HG03103 (cell line): ENCODE results near the gene MICOS13.

Experiments used
- ATAC-seq: cut with Tn5 transposase; IDR thresholded peaks from one replicate; pipeline ENCODE4 v1.9.1; 2021; ENCODE audit warnings: low read depth; ENCODE audit not compliant: unreplicated experiment

Gene MICOS13

DNA sequence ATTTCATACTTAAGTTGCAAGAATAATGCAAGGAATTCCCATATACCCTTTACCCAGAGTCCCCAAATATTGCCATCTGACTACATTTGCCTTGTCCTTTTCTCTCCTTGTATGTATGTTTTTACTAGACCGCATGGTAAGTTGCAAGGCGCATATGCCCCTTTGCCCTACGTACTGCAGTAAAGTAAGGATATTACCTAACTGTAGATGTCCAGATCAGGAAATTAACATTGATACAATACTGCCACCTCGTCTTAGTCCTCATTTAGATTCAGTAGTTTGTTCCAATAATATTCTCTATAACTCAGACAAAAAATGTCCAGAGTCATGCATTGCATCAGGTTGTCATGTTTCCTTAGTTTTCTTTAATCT, 48.1 kb downstream of the MICOS13 start:
- no peak for ATAC-seq

DNA sequence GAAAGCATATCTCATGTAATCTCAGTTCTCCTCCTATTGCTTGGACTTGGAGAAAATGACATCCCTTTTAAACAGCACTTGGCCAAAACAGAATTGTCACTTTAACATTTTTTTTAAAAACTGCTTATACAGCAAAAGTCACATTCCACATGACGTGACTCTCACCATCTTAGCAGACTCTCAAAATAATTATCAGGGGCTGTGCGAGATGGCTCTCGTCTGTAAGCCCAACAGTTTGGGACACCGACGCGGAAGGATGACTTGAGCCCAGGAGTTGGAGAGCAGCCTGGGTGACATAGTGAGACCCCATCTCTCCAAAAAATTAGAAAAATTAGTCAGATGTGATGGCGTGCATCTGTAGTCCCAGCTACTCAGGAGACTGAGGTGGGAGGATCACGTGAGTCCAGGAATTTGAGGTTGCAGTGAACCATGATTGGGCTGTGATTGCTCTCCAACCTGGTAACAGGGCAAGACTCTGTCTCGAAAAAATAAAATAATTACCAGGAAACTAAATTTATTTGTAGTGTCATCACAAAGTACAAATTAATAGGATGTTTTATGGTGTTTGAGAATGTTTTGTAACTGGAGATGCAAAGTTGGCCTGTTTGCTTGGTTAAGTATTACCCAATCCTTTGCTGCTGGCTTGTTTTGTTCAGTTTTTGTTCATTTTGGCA, 48.6 kb downstream of the MICOS13 start:
- ATAC-seq: no peak

DNA sequence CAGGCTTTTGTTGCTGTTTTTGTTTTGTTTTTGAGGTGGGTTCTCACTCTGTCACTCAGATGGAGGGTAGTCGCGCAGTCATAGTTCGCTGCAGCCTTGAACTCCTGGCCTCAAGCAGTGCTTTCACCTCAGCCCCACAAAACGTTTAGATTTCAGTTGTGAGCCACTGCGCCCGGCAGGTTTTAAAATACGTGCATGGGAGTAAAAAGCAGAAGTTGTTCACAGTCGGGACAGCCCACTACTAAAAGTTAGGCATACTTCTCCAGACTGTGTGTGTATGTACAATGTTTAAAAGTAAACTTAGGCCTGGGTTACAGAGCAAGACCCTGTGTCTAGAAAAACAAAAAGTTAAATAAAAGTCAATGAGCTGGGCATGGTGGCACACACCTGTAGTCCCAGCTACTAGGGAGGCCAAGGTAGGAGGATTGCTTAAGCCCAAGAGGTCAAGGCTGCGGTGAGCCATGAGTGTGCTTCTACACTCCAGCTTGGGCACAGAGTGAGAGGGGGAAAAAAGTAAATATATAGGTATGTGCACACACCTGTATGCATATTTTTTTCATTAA, 51.3 kb downstream of the MICOS13 start:
- ATAC-seq: no peak

DNA sequence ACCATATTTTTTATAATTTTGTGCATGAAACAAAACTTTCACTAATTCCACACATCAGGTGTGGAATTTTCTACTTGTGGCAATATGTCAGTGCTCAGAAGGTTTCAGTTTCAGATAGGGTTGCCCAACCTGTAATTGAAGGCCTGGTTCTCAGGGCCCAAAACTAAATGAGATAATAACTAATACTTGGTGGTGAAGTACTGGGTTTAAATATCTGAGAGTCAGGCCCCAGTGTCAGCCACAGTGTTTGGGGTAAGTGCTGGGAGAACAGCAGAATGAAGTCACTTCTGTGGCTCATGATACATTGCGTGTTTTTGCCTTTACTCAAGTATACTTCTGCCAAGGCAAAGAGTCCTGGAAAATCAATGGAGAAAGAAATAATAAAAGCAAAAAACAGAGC, 51.9 kb downstream of the MICOS13 start:
- no peak for ATAC-seq
